Erythroblast (primary cell): ENCODE data around the gene RBM46.

Experiments used
- DNase-seq, 2 experiments: peaks; one replicate each; lab custom pipeline; 2025; lab: John Stamatoyannopoulos, UW
- GATA1 ChIP-seq: IDR thresholded peaks from 2 replicates; pipeline ENCODE4 v1.6.1; 2011; ENCODE audit warnings: low read depth, mild to moderate bottlenecking, control low read depth, low read length, moderate library complexity
- POLR2A ChIP-seq: IDR thresholded peaks from 2 replicates; pipeline ENCODE4 v1.6.1; 2011; ENCODE audit warnings: mild to moderate bottlenecking, low read length

Gene RBM46, protein sequence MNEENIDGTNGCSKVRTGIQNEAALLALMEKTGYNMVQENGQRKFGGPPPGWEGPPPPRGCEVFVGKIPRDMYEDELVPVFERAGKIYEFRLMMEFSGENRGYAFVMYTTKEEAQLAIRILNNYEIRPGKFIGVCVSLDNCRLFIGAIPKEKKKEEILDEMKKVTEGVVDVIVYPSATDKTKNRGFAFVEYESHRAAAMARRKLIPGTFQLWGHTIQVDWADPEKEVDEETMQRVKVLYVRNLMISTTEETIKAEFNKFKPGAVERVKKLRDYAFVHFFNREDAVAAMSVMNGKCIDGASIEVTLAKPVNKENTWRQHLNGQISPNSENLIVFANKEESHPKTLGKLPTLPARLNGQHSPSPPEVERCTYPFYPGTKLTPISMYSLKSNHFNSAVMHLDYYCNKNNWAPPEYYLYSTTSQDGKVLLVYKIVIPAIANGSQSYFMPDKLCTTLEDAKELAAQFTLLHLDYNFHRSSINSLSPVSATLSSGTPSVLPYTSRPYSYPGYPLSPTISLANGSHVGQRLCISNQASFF

DNA sequence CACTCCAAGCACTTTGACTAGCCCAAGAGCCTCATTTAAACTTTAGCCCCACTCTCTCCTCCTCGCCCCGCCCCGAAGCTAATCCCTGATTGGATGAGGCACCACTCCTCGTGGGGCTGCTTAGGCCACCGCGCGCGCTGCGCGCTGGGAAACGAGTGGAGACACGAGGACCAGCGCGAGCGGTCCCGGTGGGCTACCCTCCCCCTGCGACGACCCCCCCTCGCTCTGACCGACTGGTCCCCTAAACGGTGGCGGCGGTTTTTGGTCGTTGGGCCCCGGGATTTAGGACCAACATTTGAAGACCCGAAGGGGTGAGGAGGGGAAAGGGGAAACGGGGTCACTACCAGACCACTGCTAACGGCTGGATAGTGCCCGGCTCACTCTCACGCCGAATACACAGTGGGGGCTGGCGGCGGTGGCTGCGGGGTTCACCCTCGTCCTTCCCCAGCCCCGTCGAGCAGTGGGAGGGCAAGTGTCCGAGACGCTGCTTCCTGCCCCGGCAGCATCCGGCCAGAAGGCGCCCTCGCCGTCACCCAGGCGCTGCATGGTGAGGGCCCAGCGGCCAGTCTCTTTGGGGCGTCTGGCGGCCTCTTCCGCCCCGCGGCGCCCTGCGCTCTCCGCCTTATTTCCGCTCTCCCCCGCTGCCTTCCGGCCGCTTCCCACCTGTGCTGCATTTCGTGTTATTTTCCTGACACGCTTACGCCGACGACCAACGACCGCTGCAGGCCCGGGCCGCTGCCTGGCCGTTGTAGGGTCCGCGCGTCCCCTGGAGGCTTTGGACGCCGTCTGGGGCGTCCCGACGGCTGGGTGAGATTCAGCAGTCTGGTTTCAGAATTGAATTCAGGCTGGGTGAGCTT is at the start of gene RBM46:
RBM46 (plus strand) TSS at position 147 of the 857 bp plus-strand sequence. CDS start 15,481 bp downstream, outside the sequence.
- no peak for DNase-seq
- TF ChIP-seq GATA1 (no peak), POLR2A (no peak)

GRCh38 chr4:154731756-154732155 is 49.3 kb upstream of the RBM46 start:
- no peak for DNase-seq
- TF ChIP-seq POLR2A: no peak
- no peak for TF ChIP-seq GATA1

DNA sequence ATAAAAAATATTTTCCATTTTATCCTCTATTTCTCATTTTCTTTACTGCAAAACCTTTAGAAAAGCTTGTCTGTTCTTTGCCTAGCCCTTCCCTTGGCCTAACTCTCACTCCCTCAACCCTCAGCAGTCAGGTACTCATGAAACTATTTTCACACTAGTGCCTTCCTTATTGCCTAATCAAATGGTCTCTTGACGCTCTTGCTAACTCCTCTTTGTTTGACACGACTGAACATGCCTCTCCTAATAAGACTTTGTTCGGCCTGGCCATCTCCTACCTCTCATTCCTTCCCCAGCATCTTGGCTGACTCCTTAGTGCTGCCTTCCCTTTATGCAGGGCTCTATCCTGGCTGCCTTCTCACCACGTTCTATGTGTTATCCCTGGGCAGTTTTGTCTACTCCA is 48.4 kb upstream of the RBM46 start:
- no peak for DNase-seq
- no peak for TF ChIP-seq GATA1
- no peak for TF ChIP-seq POLR2A

GRCh38 chr4:154736770-154737169 is 44.3 kb upstream of the RBM46 start:
- no peak for DNase-seq
- TF ChIP-seq POLR2A: no peak
- no peak for TF ChIP-seq GATA1

DNA sequence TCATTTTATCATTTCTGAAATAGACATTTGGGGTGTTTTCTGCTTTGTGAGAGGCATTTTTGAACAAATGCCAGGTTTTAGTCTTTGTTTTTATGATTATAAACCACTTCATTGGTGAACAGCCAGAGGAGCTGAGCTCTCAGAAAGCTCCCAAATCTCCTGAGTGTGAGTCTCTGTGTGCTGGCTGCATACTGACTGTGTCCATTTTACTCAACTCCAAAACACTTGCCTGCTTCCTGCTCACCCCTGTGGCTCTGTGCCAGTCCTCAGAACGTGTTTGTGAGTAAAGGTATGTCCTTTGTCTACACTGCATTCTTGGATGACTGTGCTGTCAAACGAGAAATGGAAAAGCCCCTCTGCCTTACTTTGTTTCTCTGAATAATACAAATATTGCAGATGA is 42.6 kb upstream of the RBM46 start:
- no peak for DNase-seq
- no peak for TF ChIP-seq GATA1
- no peak for TF ChIP-seq POLR2A

- no peak for DNase-seq
- TF ChIP-seq POLR2A (no peak), GATA1 (no peak)
These were observed 42.0 kb upstream of the RBM46 start for GRCh38 chr4:154739111-154739510.

GRCh38 chr4:154740462-154740861 is 40.6 kb upstream of the RBM46 start:
- TF ChIP-seq POLR2A: no peak
- peak in 1 of 2 experiments; percentile 8 for DNase-seq

DNA sequence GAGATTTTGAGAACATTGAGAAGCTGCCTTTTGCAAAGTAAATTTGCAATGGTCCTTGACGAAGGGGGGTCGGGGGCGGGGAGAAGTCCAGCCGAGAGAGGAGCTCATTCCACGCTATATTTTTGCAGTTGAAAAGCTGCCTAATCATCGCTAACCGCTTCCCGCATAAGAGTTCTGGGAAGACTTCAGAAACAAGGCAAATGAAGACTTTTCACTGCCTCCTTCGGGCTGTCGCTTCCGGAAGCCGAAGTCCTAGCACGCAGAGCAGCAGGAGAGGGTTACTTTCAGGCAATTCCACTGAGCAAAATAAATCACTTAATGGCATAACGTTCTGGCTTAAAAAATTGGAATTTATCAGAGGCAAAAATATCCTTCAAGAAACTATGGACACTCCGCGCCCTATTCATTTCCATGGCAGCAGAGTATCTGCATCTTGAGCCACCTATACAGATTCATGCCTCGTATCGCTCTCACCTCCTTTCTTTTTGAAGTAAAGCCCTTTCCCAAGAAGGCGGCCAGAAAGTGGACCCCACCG is 39.9 kb upstream of the RBM46 start:
- no peak for TF ChIP-seq POLR2A
- TF ChIP-seq GATA1: no peak
- no peak for DNase-seq

GRCh38 chr4:154741922-154742850 is 38.9 kb upstream of the RBM46 start:
- TF ChIP-seq GATA1 (no peak), POLR2A (no peak)
- DNase-seq: peak; percentile 27 to 36

DNA sequence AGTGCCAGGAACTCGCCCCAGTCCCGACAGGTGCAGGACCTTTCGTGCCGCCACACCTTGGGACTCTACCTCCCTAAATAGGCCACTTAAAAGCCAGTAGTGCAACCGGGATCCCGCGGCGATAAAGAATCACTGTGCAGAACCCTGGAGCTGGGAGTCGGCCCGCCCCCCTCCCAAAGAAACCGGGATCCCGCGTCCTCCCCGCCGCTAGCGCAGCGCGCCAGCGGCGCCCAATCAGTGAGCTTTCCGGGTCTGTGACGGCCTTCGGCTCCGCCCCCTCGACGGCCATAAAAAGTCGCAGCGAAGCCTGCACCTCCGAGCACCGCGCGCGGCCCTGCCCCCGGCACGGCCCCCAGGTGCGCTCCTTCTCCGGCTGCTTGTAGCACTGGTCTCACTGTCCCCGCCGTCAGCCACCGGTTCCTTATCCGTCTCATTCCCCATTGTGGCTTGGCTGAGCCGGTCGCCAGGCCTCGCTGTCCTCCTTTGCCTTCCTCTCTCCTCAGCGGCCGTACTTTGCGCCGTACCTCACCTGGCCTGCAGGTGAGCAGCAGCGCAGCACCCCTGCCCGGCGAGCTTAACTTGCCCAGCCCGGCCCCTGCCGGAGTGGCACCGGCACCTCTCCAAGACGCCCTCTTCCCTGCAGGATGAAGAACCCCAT is 37.3 kb upstream of the RBM46 start, which contains the start of gene LRAT:
LRAT (plus strand) TSS at position 318 of the 658 bp plus-strand sequence; CDS start at position 645, 327 bp downstream.
- DNase-seq: peak; percentile 56 to 68
- TF ChIP-seq POLR2A (no peak), GATA1 (no peak)

DNA sequence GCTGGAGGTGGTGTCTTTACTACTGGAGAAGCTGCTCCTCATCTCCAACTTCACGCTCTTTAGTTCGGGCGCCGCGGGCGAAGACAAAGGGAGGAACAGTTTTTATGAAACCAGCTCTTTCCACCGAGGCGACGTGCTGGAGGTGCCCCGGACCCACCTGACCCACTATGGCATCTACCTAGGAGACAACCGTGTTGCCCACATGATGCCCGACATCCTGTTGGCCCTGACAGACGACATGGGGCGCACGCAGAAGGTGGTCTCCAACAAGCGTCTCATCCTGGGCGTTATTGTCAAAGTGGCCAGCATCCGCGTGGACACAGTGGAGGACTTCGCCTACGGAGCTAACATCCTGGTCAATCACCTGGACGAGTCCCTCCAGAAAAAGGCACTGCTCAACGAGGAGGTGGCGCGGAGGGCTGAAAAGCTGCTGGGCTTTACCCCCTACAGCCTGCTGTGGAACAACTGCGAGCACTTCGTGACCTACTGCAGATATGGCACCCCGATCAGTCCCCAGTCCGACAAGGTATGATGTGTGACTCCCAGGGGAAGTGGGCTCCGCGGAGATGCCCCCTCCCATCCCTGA is 36.6 kb upstream of the RBM46 start:
- TF ChIP-seq GATA1: no peak
- TF ChIP-seq POLR2A: no peak
- no peak for DNase-seq

DNA sequence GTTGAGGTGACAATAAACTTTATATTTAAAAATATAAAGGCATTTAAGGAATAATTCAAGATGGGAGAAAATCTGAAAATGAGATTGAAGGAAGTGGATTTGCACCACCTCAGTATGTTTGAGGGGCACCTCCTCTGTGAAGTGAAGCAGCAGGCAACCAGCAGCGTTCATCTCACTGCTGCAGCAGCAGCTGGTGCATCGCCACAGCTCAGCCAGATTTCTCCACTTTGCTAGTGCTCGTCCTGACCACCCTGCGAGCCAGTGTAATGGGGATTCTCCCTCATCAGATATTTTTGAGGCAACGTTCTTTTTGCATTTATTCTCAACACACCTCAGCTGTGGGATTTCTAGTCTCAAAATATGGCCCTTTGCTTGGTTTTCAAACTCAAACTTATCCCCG is 23.4 kb upstream of the RBM46 start:
- TF ChIP-seq POLR2A: no peak
- no peak for DNase-seq

- no peak for DNase-seq
- TF ChIP-seq GATA1 (no peak), POLR2A (no peak)
These were observed 20.2 kb upstream of the RBM46 start for GRCh38 chr4:154760895-154761294.
